ENCODE data around the gene SNX25. TPM values are rescaled to one million over a fixed set of nuclear protein-coding genes. Genes with fewer than 3 reads are reported as not detected.
"Not testable (repeated sequence)": the region's sequence is repeated elsewhere in the genome, so short reads cannot be mapped to it uniquely, and the experiment has no call there.

The SNX25 gene
- total RNA-seq, 1 donor from 2014 or later, result 27.5 TPM

DNA sequence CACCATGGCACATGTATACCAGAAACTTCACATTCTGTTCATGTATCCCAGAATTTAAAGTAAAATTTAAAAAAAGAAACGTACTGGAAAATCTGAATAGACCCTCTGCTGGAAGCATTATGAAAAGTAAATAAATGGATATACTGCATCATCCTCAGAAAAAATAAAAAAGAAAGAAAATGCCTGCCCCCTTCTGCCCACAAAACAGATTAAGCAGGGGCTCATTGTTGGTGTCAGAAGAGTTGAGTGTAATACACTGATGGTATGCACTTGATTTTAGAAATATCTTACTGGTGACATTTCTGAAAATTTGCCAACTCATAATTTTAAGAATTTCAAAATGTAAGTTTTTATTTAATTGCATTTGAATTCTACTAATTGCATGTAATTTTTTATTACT, 108.5 kb downstream of the SNX25 start:
- peaks cover 14% of the 10 kb centered on the region for H3K36me3 Mint-ChIP-seq (ENCODE audit: unreplicated experiment)
- peaks cover 2% of the 10 kb centered on the region for H3K9me3 Mint-ChIP-seq (ENCODE audit: unreplicated experiment)
- TF ChIP-seq, protein P1, sequence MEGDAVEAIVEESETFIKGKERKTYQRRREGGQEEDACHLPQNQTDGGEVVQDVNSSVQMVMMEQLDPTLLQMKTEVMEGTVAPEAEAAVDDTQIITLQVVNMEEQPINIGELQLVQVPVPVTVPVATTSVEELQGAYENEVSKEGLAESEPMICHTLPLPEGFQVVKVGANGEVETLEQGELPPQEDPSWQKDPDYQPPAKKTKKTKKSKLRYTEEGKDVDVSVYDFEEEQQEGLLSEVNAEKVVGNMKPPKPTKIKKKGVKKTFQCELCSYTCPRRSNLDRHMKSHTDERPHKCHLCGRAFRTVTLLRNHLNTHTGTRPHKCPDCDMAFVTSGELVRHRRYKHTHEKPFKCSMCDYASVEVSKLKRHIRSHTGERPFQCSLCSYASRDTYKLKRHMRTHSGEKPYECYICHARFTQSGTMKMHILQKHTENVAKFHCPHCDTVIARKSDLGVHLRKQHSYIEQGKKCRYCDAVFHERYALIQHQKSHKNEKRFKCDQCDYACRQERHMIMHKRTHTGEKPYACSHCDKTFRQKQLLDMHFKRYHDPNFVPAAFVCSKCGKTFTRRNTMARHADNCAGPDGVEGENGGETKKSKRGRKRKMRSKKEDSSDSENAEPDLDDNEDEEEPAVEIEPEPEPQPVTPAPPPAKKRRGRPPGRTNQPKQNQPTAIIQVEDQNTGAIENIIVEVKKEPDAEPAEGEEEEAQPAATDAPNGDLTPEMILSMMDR (IDR thresholded peaks at IDR 0.05; ENCODE audit: partially characterized antibody, unreplicated experiment), result no peak
- H3K27me3 Mint-ChIP-seq (ENCODE audit: unreplicated experiment), result peaks cover 3% of the 10 kb centered on the region
- DNase-seq, result no peak
- H3K4me3 Mint-ChIP-seq (ENCODE audit: unreplicated experiment), result no peak overlapping the region
- H3K4me1 Mint-ChIP-seq (ENCODE audit: low read depth, unreplicated experiment), result no peaks in the 10 kb centered on the region
- H3K27ac Mint-ChIP-seq (ENCODE audit: unreplicated experiment), result no peak overlapping the region

DNA sequence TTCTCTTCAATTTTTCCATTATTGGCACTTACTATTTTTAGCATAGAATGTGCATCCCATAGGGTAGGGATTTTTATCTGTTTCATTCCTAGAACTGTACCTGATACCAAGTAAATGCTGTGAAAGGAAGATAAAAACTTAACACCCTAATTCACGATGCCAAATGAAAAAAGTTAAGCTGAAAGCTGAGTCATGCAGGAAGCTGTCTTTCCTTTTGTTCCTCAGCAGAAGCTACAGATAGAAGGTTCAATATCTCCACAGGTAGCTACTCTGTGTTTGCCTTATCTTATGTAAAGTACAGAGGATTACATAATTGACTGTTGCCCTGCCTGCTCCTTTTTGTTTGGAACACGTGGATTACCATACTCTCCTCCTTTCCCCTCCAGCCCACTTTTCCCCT, 109.3 kb downstream of the SNX25 start:
- TF ChIP-seq, protein P1 (IDR thresholded peaks at IDR 0.05; ENCODE audit: partially characterized antibody, unreplicated experiment), result no peak
- Mint-ChIP-seq H3K27ac (ENCODE audit: unreplicated experiment) (no peak overlapping the region), H3K4me3 (ENCODE audit: unreplicated experiment) (no peak overlapping the region), H3K36me3 (ENCODE audit: unreplicated experiment) (peaks cover 14% of the 10 kb centered on the region), H3K9me3 (ENCODE audit: unreplicated experiment) (peaks cover 2% of the 10 kb centered on the region), H3K27me3 (ENCODE audit: unreplicated experiment) (peaks cover 3% of the 10 kb centered on the region), H3K4me1 (ENCODE audit: low read depth, unreplicated experiment) (no peaks in the 10 kb centered on the region)
- no peak for DNase-seq

DNA sequence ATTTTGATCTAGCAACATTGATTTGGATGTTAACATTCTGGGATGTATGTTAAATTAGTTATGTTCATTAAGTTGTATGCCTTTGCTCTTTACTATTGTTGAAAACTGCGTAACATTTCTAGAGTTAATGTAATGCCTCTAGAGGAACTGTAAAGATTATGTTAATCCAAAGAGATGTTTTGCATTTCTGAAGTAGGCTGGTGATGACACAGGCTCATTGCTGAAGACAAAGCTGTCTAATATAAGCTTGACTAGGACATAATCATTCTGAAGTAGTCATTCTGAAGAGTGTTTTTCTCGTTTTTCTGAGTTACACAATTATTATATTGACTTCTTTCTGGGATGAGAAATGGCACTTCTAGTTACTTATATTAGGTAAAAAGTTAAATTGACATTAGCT, 113.4 kb downstream of the SNX25 start:
- Mint-ChIP-seq H3K27me3 (ENCODE audit: unreplicated experiment) (peaks cover 3% of the 10 kb centered on the region), H3K4me3 (ENCODE audit: unreplicated experiment) (no peak overlapping the region), H3K4me1 (ENCODE audit: low read depth, unreplicated experiment) (no peaks in the 10 kb centered on the region), H3K9me3 (ENCODE audit: unreplicated experiment) (peaks cover 2% of the 10 kb centered on the region), H3K27ac (ENCODE audit: unreplicated experiment) (no peak overlapping the region), H3K36me3 (ENCODE audit: unreplicated experiment) (peaks cover 17% of the 10 kb centered on the region)
- TF ChIP-seq, protein P1 (IDR thresholded peaks at IDR 0.05; ENCODE audit: partially characterized antibody, unreplicated experiment), result no peak
- DNase-seq, result no peak

DNA sequence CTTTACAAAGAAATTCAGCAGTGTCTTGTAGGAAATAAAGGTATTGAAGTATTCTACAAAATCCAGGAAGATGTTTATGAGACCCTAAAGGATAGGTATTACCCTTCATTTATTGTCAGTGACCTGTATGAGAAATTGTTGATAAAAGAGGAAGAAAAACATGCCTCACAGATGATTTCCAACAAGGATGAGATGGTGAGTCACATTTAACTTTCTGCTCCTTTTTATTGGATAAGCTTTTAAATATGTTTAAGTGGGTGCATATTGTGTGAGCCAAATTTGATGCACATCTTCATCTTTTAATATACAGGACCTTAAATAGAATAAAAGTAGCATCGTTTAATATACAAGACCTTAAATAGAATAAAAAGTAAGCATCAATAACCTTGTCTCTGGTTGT, 114.2 kb downstream of the SNX25 start:
- Mint-ChIP-seq H3K4me1 (ENCODE audit: low read depth, unreplicated experiment) (no peaks in the 10 kb centered on the region), H3K9me3 (ENCODE audit: unreplicated experiment) (peaks cover 2% of the 10 kb centered on the region), H3K27me3 (ENCODE audit: unreplicated experiment) (peaks cover 3% of the 10 kb centered on the region), H3K27ac (ENCODE audit: unreplicated experiment) (no peak overlapping the region), H3K36me3 (ENCODE audit: unreplicated experiment) (peaks cover 17% of the 10 kb centered on the region), H3K4me3 (ENCODE audit: unreplicated experiment) (no peak overlapping the region)
- no peak for DNase-seq
- TF ChIP-seq, protein P1 (IDR thresholded peaks at IDR 0.05; ENCODE audit: partially characterized antibody, unreplicated experiment), result no peak

DNA sequence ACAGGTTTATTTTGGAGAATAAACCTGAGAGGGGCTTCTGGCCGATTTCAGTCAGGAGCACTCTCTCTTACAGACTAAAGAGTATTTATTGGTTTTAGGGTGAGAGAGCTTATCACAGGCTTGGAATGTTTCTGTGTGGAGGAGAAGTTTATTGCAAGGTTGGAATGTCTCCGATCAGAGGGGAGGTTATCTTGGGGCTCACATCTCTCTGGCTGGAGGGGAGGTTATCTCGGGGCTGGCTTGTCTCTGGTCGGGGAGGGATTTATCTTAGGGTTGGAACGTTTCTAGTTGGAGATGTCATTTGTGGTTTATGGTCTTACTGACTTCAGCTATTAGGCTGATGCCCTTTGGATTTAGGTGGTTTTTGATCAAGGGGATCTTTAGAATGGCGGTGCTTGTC, 115.0 kb downstream of the SNX25 start:
- not testable (repeated sequence) for H3K27ac Mint-ChIP-seq (ENCODE audit: unreplicated experiment); H3K4me1 Mint-ChIP-seq (ENCODE audit: low read depth, unreplicated experiment); H3K27me3 Mint-ChIP-seq (ENCODE audit: unreplicated experiment); H3K4me3 Mint-ChIP-seq (ENCODE audit: unreplicated experiment); DNase-seq; H3K9me3 Mint-ChIP-seq (ENCODE audit: unreplicated experiment)
- peaks cover 21% of the 10 kb centered on the region for H3K36me3 Mint-ChIP-seq (ENCODE audit: unreplicated experiment)

DNA sequence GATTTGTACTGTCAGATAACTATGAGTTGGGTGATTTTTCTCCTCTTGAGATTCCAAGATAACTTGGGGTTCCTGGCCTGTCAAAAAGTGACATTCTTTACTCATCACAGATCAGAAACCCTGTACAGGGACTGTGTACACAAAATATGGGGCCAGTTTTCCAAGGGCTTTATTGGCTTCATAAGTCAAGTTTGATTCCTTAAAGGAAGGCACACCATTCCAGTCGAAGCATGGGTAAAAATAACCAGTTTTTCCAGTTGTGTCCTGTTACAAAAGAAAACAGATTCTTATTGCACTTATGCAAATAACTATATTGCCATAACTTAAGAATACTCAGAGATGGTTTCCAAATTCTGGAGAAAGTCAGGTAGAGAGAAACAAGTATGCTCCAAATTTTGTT, 116.3 kb downstream of the SNX25 start:
- not testable (repeated sequence) for H3K9me3 Mint-ChIP-seq (ENCODE audit: unreplicated experiment); H3K27ac Mint-ChIP-seq (ENCODE audit: unreplicated experiment); H3K4me1 Mint-ChIP-seq (ENCODE audit: low read depth, unreplicated experiment); H3K4me3 Mint-ChIP-seq (ENCODE audit: unreplicated experiment); H3K27me3 Mint-ChIP-seq (ENCODE audit: unreplicated experiment); DNase-seq
- H3K36me3 Mint-ChIP-seq (ENCODE audit: unreplicated experiment), result peaks cover 22% of the 10 kb centered on the region

Measured in glutamatergic neuron (in vitro differentiated cells).